IMR-90 (cell line): Measurements from ENCODE around the gene ZNF302. TPM values are rescaled to one million over a fixed set of nuclear protein-coding genes. Genes with fewer than 3 reads are reported as not detected.

ENCODE experiments used
- ATAC-seq: fragments of 200-7000 bp; cut with Tn5 transposase; 2 replicates; pipeline ENCODE4 v1.9.1; 2020; ENCODE audit warnings: low read depth, mild to moderate bottlenecking, moderate library complexity
- BruUV-seq: library from RNA; stranded (reverse); fragments of 400-500 nt; replicated peaks from 2 replicates; lab custom pipeline; 2021; lab: Mats Ljungman, UMichigan
- CTCF ChIA-PET: fragments of 300-600 bp; formaldehyde crosslinking; extraction: SDS; loops from one replicate; lab custom pipeline; 2021; ENCODE audit warnings: antibody characterized with exemption; lab: Yijun Ruan, JAX
- POLR2A ChIA-PET: fragments of 300-600 bp; sonication (Branson Sonifier 250); formaldehyde crosslinking; loops from one replicate; lab custom pipeline; 2022; ENCODE audit warnings: antibody characterized with exemption; ENCODE audit not compliant: unreplicated experiment; lab: Charles Lee
- DNase-seq: peaks from one replicate; pipeline ENCODE4 v3.0.0; 2013
- H2AFZ ChIP-seq: replicated peaks from 2 replicates; pipeline ENCODE3; 2013; ENCODE audit warnings: low read length, mild to moderate bottlenecking; ENCODE audit not compliant: poor library complexity
- H2AK5ac ChIP-seq: 2 replicates; pipeline ENCODE4 v1.6.1; 2013; ENCODE audit warnings: low read depth, low read length, inconsistent platforms
- H2AK9ac ChIP-seq: replicated peaks from 2 replicates; pipeline ENCODE3; 2013; ENCODE audit warnings: mild to moderate bottlenecking, low read depth, low read length, moderate library complexity; ENCODE audit not compliant: poor library complexity
- H2BK120ac ChIP-seq: 2 replicates; pipeline ENCODE4 v1.6.1; 2013; ENCODE audit warnings: low read depth, low read length, inconsistent platforms
- H2BK15ac ChIP-seq: 3 replicates; pipeline ENCODE4 v1.6.1; 2013; ENCODE audit warnings: low read depth, low read length, inconsistent platforms
- H2BK20ac ChIP-seq: 2 replicates; pipeline ENCODE4 v1.6.1; 2013; ENCODE audit warnings: low read depth, mild to moderate bottlenecking, inconsistent platforms, low read length, moderate library complexity
- H2BK5ac ChIP-seq: 2 replicates; pipeline ENCODE4 v1.6.1; 2013; ENCODE audit warnings: mild to moderate bottlenecking, low read depth, low read length, inconsistent platforms; ENCODE audit not compliant: poor library complexity, severe bottlenecking
- H3K14ac ChIP-seq: replicated peaks from 2 replicates; pipeline ENCODE4 v1.6.1; 2013; ENCODE audit warnings: low read depth, low read length, inconsistent platforms
- H3K18ac ChIP-seq: 2 replicates; pipeline ENCODE4 v1.6.1; 2013; ENCODE audit warnings: low read depth, low read length, control low read depth
- H3K23ac ChIP-seq: 2 replicates; pipeline ENCODE4 v1.6.1; 2013; ENCODE audit warnings: low read depth, low read length, inconsistent platforms
- H3K27ac ChIP-seq: 2 replicates; pipeline ENCODE4 v1.5.1; 2013; ENCODE audit warnings: mild to moderate bottlenecking, control low read depth, low read length; ENCODE audit not compliant: insufficient read depth
- H3K27me3 ChIP-seq: 2 replicates; pipeline ENCODE4 v1.6.1; 2013; ENCODE audit warnings: low read length; ENCODE audit not compliant: control insufficient read depth, insufficient read depth
- H3K36me3 ChIP-seq: 2 replicates; pipeline ENCODE4 v1.6.1; 2013; ENCODE audit warnings: low read length, mixed read lengths; ENCODE audit not compliant: control insufficient read depth, insufficient read depth
- H3K4ac ChIP-seq: 2 replicates; pipeline ENCODE4 v1.6.1; 2013; ENCODE audit warnings: low read depth, low read length, inconsistent platforms
- H3K4me1 ChIP-seq: 2 replicates; pipeline ENCODE4 v1.6.1; 2013; ENCODE audit warnings: low read length, mixed read lengths; ENCODE audit not compliant: control insufficient read depth, insufficient read depth
- H3K4me2 ChIP-seq: 2 replicates; pipeline ENCODE4 v1.6.1; 2013; ENCODE audit warnings: low read depth, mild to moderate bottlenecking, control low read depth, low read length, moderate library complexity
- H3K4me3 ChIP-seq: 2 replicates; pipeline ENCODE4 v1.5.1; 2013; ENCODE audit warnings: low read depth, mild to moderate bottlenecking, control low read depth, low read length, moderate library complexity; ENCODE audit not compliant: insufficient read depth
- H3K56ac ChIP-seq: 2 replicates; pipeline ENCODE4 v1.6.1; 2013; ENCODE audit warnings: low read length, inconsistent platforms; ENCODE audit not compliant: insufficient read depth; ENCODE audit errors: extremely low read depth
- H3K79me1 ChIP-seq, 2 experiments: 2 replicates each; pipeline ENCODE4 v1.6.1; 2013; ENCODE audit warnings: low read length in 2 of 2, inconsistent platforms in 1 of 2, low read depth in 1 of 2
- H3K9ac ChIP-seq: 2 replicates; pipeline ENCODE4 v1.6.1; 2013; ENCODE audit warnings: low read depth, low read length, control low read depth
- H3K9me1 ChIP-seq: 2 replicates; pipeline ENCODE4 v1.6.1; 2013; ENCODE audit warnings: low read length, inconsistent platforms; ENCODE audit not compliant: insufficient read depth
- H3K9me3 ChIP-seq: 2 replicates; pipeline ENCODE4 v1.6.1; 2013; ENCODE audit warnings: low read length; ENCODE audit not compliant: control insufficient read depth, insufficient read depth
- H4K20me1 ChIP-seq: 2 replicates; pipeline ENCODE4 v1.6.1; 2013; ENCODE audit warnings: low read length, inconsistent platforms; ENCODE audit not compliant: insufficient read depth
- H4K5ac ChIP-seq: 2 replicates; pipeline ENCODE4 v1.6.1; 2013; ENCODE audit warnings: mild to moderate bottlenecking, low read depth, low read length, control low read depth
- H4K8ac ChIP-seq, 2 experiments: 2 replicates each; pipeline ENCODE4 v1.6.1; 2013; ENCODE audit warnings: low read depth in 2 of 2, low read length in 2 of 2, control low read depth in 1 of 2, inconsistent platforms in 1 of 2
- H4K91ac ChIP-seq: 2 replicates; pipeline ENCODE4 v1.6.1; 2013; ENCODE audit warnings: low read depth, low read length, inconsistent platforms; ENCODE audit not compliant: insufficient read depth
- BHLHE40 ChIP-seq: fragments of 150-350 bp; IDR thresholded peaks from 2 replicates; pipeline ENCODE4 v1.6.1; 2016; ENCODE audit warnings: mild to moderate bottlenecking, low read depth, low read length
- FOS ChIP-seq: fragments of 150-350 bp; IDR thresholded peaks from 2 replicates; pipeline ENCODE4 v1.6.1; 2016; ENCODE audit warnings: low read depth, low read length
- NFE2L2 ChIP-seq: fragments of 150-350 bp; IDR thresholded peaks from 2 replicates; pipeline ENCODE4 v1.6.1; 2016; ENCODE audit warnings: low read depth, mild to moderate bottlenecking, low read length
- RFX5 ChIP-seq: IDR thresholded peaks from 2 replicates; pipeline ENCODE4 v1.8.0; 2012; ENCODE audit warnings: low read depth, mild to moderate bottlenecking, low read length, moderate library complexity
- WGBS, 2 experiments: methylation state at CpG; one replicate each; pipeline versions ENCODE4 v1.1.5 to v1.1.7; 2013; ENCODE audit warnings: missing lambda C conversion rate in 2 of 2; ENCODE audit not compliant: insufficient read length in 1 of 2; ENCODE audit errors: extremely low coverage in 2 of 2; 5-methylcytosine and 5-hydroxymethylcytosine counted together
- dilution Hi-C: fragments of 300-500 bp; cut with HindIII; formaldehyde crosslinking; loops from one replicate; pipeline ENCODE4 v1.14.3; 2018; ENCODE audit warnings: low sequenced_read_pairs; ENCODE audit not compliant: unreplicated experiment
- in situ Hi-C: fragments of 300-500 bp; cut with MboI; formaldehyde crosslinking; loops from 3 replicates; pipeline ENCODE4 v1.14.3; 2019; ENCODE audit warnings: low sequenced_read_pairs, inconsistent platforms, mixed read lengths
- intact Hi-C: fragments of 100-400 bp; cut with micrococcal nuclease; formaldehyde crosslinking; loops from 2 replicates; pipeline ENCODE4 v1.10.0; 2022
- polyA plus RNA-seq, 3 experiments: library from polyadenylated mRNA; depleted of rRNA; stranded (reverse); fragments of >200 nt; gene quantifications; 2 replicates each; pipeline ENCODE4 v1.2.3, GENCODE V29; 2012; ENCODE audit warnings: low replicate concordance in 1 of 3
- total RNA-seq: library from RNA; depleted of rRNA; stranded (reverse); fragments of >200 nt; gene quantifications from 2 replicates; pipeline ENCODE4 v1.2.3, GENCODE V29; 2012
- TF ChIP-seq, protein P1 (sequence below): fragments of 150-350 bp; IDR thresholded peaks from 2 replicates; pipeline ENCODE4 v1.6.1; 2016; ENCODE audit warnings: low read depth, mild to moderate bottlenecking, low read length, moderate library complexity, borderline replicate concordance

Gene ZNF302
- total and polyA plus RNA-seq, 2 of the 4 experiments (the other 2 are of a cell fraction): 9.1 to 9.5 TPM

DNA sequence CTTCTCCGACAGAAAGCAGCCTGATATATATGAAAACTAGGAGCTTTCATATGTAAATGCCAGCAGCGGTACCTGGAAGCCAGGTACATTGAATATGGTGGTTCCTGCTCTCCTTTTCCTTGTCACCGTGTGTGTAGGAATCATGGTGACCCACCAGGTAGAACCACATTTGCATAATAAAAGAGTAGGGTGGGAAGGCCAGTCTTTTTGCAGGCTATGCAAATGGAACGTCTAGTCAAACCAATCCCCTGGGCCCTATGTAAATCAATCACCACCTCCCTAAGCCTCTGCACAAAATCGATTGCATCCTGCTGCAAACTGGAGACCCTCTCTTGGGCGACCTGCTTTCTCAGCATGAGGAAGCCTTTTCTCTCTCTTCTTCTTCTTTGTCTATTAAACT lies 34.4 kb downstream of the ZNF302 start:
- Histone ChIP-seq H2AK5ac (no peak overlapping the region), H3K4me3 (no peak overlapping the region), H4K8ac (no peak overlapping the region), H3K18ac (no peak overlapping the region), H2BK20ac (no peak overlapping the region), H3K23ac (no peak overlapping the region), H3K4me1 (no peaks in the 10 kb centered on the region), H3K36me3 (no peaks in the 10 kb centered on the region), H3K27me3 (no peaks in the 10 kb centered on the region), H2BK5ac (no peak overlapping the region), H2BK120ac (no peak overlapping the region), H3K9me3 (peaks cover 3% of the 10 kb centered on the region), H3K79me1 (no peaks in the 10 kb centered on the region), H3K4ac (no peak overlapping the region), H4K20me1 (no peaks in the 10 kb centered on the region), H2AFZ (no peak overlapping the region), H4K91ac (no peak overlapping the region), H2AK9ac (no peak overlapping the region), H3K14ac (no peak overlapping the region), H4K5ac (no peak overlapping the region), H2BK15ac (no peak overlapping the region), H3K4me2 (no peak overlapping the region), H3K27ac (no peak overlapping the region), H3K9me1 (no peaks in the 10 kb centered on the region), H3K9ac (no peak overlapping the region), H3K56ac (no peak overlapping the region)
- intact Hi-C loops (loop anchor here (1.0 to 5.0 kb wide), 6 partner anchors 73 to 669 kb away; no protein-coding TSS in a partner anchor), dilution Hi-C loops (no loop called here), in situ Hi-C loops (loop anchor here (5.0 to 25.0 kb wide), 2 partner anchors 75 to 575 kb away; no protein-coding TSS in a partner anchor)
- BruUV-seq: no TSS peak
- ATAC-seq (no peak), DNase-seq (no peak)
- POLR2A ChIA-PET: no interaction called here
- CTCF ChIA-PET: interaction anchor here (1.0 to 1.3 kb wide), 2 partner anchors 39 to 72 kb away, joined by 3 read pairs; no protein-coding TSS in a partner anchor
- TF ChIP-seq RFX5 (no peak), NFE2L2 (no peak), FOS (no peak), BHLHE40 (no peak)
- TF ChIP-seq, protein P1, sequence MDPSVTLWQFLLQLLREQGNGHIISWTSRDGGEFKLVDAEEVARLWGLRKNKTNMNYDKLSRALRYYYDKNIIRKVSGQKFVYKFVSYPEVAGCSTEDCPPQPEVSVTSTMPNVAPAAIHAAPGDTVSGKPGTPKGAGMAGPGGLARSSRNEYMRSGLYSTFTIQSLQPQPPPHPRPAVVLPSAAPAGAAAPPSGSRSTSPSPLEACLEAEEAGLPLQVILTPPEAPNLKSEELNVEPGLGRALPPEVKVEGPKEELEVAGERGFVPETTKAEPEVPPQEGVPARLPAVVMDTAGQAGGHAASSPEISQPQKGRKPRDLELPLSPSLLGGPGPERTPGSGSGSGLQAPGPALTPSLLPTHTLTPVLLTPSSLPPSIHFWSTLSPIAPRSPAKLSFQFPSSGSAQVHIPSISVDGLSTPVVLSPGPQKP: no peak
- WGBS, 2 experiments: no CpG with 5 or more reads among the region's 6 CpGs
